ENCODE data around the gene HIPK1. TPM values are rescaled to one million over a fixed set of nuclear protein-coding genes. Genes with fewer than 3 reads are reported as not detected.

HIPK1 gene
- total and polyA plus RNA-seq, 2 of the 13 experiments (the other 11 are each of a cell fraction or from before 2014, with no cell fraction given) = 20.8 to 33.4 TPM

DNA sequence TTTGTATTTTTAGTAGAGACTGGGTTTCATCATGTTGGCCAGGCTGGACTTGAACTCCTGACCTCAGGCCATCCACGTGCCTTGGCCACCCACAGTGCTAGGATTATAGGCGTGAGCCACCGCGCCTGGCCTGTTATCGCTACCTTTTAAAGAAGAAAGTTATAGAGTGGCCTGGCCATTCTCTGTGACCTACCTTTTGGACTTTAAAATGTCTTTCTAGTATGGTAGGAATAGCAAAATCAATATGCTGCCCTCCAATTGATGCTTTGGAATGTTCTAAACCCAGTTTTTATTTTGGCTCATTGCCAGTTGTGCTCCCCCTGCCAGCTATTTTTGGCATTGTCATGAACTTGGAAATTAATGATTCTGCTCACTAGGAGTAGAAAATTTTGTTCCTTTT lies 19.9 kb downstream of the HIPK1 start (continued):
- TF ChIP-seq, protein P1, sequence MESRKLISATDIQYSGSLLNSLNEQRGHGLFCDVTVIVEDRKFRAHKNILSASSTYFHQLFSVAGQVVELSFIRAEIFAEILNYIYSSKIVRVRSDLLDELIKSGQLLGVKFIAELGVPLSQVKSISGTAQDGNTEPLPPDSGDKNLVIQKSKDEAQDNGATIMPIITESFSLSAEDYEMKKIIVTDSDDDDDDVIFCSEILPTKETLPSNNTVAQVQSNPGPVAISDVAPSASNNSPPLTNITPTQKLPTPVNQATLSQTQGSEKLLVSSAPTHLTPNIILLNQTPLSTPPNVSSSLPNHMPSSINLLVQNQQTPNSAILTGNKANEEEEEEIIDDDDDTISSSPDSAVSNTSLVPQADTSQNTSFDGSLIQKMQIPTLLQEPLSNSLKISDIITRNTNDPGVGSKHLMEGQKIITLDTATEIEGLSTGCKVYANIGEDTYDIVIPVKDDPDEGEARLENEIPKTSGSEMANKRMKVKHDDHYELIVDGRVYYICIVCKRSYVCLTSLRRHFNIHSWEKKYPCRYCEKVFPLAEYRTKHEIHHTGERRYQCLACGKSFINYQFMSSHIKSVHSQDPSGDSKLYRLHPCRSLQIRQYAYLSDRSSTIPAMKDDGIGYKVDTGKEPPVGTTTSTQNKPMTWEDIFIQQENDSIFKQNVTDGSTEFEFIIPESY (CRISPR knock-in tag; IDR thresholded peaks at IDR 0.05) = peak; percentile 78
- TF ChIP-seq NFYB (CRISPR knock-in tag; IDR thresholded peaks at IDR 0.05) = no peak
- TF ChIP-seq ZSCAN9 (CRISPR knock-in tag; IDR thresholded peaks at IDR 0.05; ENCODE audit: borderline replicate concordance) = no peak
- TF ChIP-seq ZMYM2 (CRISPR knock-in tag; IDR thresholded peaks at IDR 0.05) = 0 out of 2 replicates have a peak, but pooled peaks have one; percentile 6
- TF ChIP-seq NONO (IDR thresholded peaks at IDR 0.05) = no peak
- no peak for TF ChIP-seq NONO (CRISPR knock-in tag; conservative IDR thresholded peaks at IDR 0.05)
- no peak for TF ChIP-seq XRCC5 (optimal IDR thresholded peaks at IDR 0.05; ENCODE audit: low read length)

GRCh38 chr1:113950908-113951307 lies 21.8 kb downstream of the HIPK1 start:
- Histone ChIP-seq H3K27me3 (ENCODE audit: control insufficient read depth in 1 of 2, insufficient read depth in 2 of 2, low read length in 2 of 2) (no peaks in the 10 kb centered on the region), H4K20me1 (ENCODE audit: insufficient read depth, low read length) (peaks cover 8% of the 10 kb centered on the region; the same call in 1 of the 2 replicates), H3K4me1 (ENCODE audit: insufficient read depth, low read length) (peaks cover 42% of the 10 kb centered on the region), H3K4me3 (replicated peaks in 1 of 3; ENCODE audit: insufficient read depth in 1 of 3, low read depth in 2 of 3, low read length in 3 of 3) (no peak overlapping the region), H2AFZ (ENCODE audit: low read length) (no peak overlapping the region), H3K79me2 (ENCODE audit: insufficient read depth, low read length) (peaks cover 46% of the 10 kb centered on the region), H3K36me3 (replicated peaks in 1 of 2; ENCODE audit: control insufficient read depth in 1 of 2, insufficient read depth in 2 of 2, low read length in 2 of 2) (peaks cover 4 to 22% of the 10 kb centered on the region in 2 experiments; a peak in 3 of 5 replicates), H3K9me3 (ENCODE audit: low read length) (no peaks in the 10 kb centered on the region), H3K27ac (ENCODE audit: extremely low read length, insufficient read depth, low read length) (no peak overlapping the region), H3K4me2 (ENCODE audit: low read depth, low read length) (no peak overlapping the region), H3K9ac (ENCODE audit: insufficient read depth, low read depth, low read length) (no peak overlapping the region)
- DNase-seq (ENCODE audit: low spot score) (no peak), FAIRE-seq (no peak), ATAC-seq (no peak)
- POLR2A ChIA-PET = interaction anchor here (4.9 kb wide), 1 partner anchor 21 kb away, joined by 37 read pairs; the partner anchor contains the start of gene HIPK1
- no TSS peak for BruUV-seq (replicated peaks)
- intact Hi-C loops (cut with micrococcal nuclease; ENCODE audit: unreplicated experiment) = no loop called here
- WGBS (ENCODE audit: low lambda C conversion rate) = 100% methylated on average over 1 of the region's 1 CpG
- CTCF ChIA-PET (ENCODE audit: low intra/inter-chr PET ratio, low total read pairs) = no interaction called here
- in situ Hi-C loops (cut with HindIII; ENCODE audit: extremely low pct_ligation_motif_present, low pct_unique_long_range_greater_than_20kb) = no loop called here
- no peak for TF ChIP-seq TSC22D2 (CRISPR knock-in tag; IDR thresholded peaks at IDR 0.05; ENCODE audit: borderline replicate concordance)
- TF ChIP-seq SMC3 (IDR thresholded peaks at IDR 0.05; ENCODE audit: low read length) = no peak
- TF ChIP-seq ATF7 (IDR thresholded peaks at IDR 0.05) = peak; percentile 95
- TF ChIP-seq ATF7 (CRISPR knock-in tag; IDR thresholded peaks at IDR 0.05) = no peak
- TF ChIP-seq CREB1 (IDR thresholded peaks at IDR 0.05) = peak; percentile 70
- TF ChIP-seq CREB1 (CRISPR knock-in tag; IDR thresholded peaks at IDR 0.05) = no peak
